SW 1271 (cell line): ENCODE results near the gene MRAP2.

ENCODE experiments used
- DNase-seq, 2 experiments: peaks; one replicate each; lab custom pipeline; 2025; lab: John Stamatoyannopoulos, UW

The MRAP2 gene

DNA sequence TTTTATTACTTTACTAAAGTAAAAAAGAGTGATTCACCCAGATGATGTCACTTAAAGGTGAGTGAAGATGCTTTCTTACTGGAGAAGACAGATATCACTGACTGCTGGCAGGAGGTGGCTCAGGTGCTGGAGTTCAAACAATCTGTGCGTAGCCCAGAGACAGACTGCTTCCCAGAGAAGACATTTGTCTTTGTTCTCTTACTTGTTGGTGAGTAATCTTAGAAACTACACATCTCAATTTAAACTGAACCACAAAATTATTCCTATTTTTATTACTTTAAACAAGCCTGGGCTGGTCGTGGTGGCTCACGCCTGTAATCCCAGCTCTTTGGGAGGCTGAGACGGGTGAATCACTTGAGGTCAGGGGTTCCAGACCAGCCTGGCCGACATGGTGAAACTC is 101.7 kb downstream of the MRAP2 start:
- DNase-seq, result no peak

DNA sequence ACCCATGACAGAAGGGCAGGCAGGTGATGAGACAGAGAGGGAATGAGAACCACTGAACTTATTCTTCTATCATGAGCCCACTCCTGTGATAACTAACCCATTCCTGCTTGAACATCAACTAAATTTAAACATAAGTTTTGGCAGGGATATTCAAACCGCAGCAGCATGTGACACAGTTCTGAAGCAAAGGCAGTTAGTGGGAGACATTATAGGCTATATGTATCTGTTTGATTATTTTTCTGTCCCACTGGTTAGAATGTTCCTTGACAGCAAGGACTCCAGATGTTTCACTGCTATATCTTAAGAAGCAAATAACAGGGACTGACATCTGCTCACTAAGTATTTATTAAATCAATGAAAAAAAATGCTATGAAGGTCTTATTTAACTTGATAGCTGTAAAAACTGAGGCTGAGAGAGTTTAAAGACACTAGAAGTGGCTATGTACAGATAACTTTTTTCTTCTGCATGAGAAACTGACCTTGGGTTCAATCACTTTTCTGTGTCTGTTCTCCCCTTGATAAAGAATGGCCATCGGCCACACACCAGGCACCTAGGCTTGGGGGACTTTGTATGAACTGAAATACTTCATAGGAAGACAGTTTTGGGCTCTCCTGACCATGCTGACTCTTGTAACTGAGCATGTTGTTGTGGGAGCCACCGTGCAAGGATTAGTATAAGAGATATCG is 102.9 kb downstream of the MRAP2 start:
- DNase-seq, result no peak

DNA sequence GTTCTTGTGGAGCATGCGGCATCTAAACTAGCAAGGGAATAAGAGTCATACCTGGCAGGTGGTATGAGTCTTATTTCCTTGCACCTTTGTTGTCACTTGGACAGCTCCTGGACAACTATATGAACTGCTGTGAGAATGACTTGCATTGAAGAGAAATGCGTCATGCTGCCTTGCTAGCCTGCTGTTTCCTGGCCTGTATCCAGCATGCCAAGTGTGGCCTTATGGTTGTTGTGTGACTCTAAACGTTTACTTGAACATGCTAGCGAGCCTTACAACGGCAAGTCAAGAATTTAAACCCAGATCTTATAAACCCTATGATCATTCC is 103.4 kb downstream of the MRAP2 start:
- no peak for DNase-seq

DNA sequence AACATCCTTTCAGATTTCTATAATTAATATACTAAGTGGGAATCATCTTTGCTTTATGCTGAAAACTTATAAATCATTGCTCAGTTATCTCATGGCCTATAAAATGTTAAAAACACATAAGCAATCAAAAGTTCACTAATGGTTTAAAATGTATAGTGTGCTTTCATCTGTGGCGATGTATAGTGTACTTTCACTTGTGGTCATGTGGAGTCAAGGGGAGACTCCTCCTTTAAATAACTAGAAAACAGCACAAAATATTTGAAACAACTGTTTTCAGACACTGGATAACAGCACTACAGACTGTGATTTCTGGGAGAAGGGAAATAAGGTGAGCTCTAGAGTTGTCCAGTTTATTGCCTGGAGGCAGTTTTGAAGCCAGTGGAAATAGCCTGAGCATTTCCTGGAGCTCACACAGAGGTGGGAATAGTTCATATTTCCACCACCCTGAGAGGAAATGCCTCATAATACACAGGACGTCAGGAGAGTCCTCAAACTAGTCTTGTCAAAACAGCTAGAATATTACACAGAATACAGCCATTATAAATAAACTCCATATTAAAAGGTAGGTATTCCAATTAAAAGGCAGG is 104.5 kb downstream of the MRAP2 start:
- peak in 1 of 2 experiments; percentile 38 for DNase-seq

DNA sequence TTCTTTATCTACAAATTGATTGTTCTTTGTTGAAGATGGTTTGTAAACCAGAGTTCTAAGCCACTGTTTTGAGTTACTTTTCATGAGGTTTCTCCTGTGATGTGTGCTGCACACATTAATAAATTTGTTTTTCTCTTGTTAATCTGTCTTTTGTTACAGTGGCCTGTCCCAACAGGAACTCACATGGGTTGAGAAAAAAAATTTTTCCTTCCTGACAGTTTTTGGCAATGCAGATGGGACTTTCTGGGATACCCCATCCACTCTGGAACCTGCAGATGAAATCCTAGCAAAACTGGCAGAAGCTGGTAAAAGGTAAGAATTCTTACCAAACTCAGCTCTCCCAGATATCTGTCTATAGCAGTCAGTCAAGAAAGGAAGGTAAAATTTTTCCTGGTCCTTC is 105.7 kb downstream of the MRAP2 start:
- no peak for DNase-seq
